Endothelial cell of umbilical vein (primary cell): ENCODE data around the gene SETBP1. TPM values are rescaled to one million over a fixed set of nuclear protein-coding genes. Genes with fewer than 3 reads are reported as not detected.

Experiments used
- BruUV-seq: library from RNA; stranded (reverse); fragments of 400-500 nt; replicated peaks from 2 replicates; lab custom pipeline; 2021; lab: Mats Ljungman, UMichigan
- CTCF ChIA-PET: fragments of 300-600, 350-600 bp; sonication (Branson Sonifier 250); formaldehyde crosslinking; loops from one replicate; lab custom pipeline; 2021; ENCODE audit warnings: antibody characterized with exemption, inconsistent platforms; lab: Charles Lee
- POLR2A ChIA-PET: fragments of 300-600, 350-600 bp; sonication (Branson Sonifier 250); formaldehyde crosslinking; loops from one replicate; lab custom pipeline; 2021; ENCODE audit warnings: antibody characterized with exemption, inconsistent platforms; lab: Charles Lee
- DNase-seq: peaks from one replicate; pipeline ENCODE4 v3.0.0-alpha.2; 2011; ENCODE audit warnings: low read depth, low spot score
- FAIRE-seq: peaks from 2 replicates; lab custom pipeline; 2011; peaks lifted over from hg19 to GRCh38; lab: Jason Lieb, UNC
- H2AFZ ChIP-seq: 2 replicates; pipeline ENCODE4 v1.6.0; 2012; ENCODE audit warnings: low read depth, low read length, control low read depth, inconsistent platforms
- H3K27ac ChIP-seq: 2 replicates; pipeline ENCODE4 v1.5.1; 2011; ENCODE audit warnings: low read depth, mild to moderate bottlenecking, control low read depth, low read length, moderate library complexity; ENCODE audit not compliant: insufficient read depth
- H3K27me3 ChIP-seq, 2 experiments: 2 replicates each; pipeline versions ENCODE4 v1.6.0 to v1.6.1; 2011; ENCODE audit warnings: low read length in 2 of 2, mixed read lengths in 1 of 2; ENCODE audit not compliant: control insufficient read depth in 2 of 2, insufficient read depth in 2 of 2
- H3K36me3 ChIP-seq, 2 experiments: 2 replicates in 1 of 2; 3 replicates in 1 of 2; pipeline ENCODE4 v1.5.1; 2011; ENCODE audit warnings: low read length in 2 of 2, mild to moderate bottlenecking in 1 of 2, moderate library complexity in 1 of 2; ENCODE audit not compliant: control insufficient read depth in 2 of 2, insufficient read depth in 2 of 2; ENCODE audit errors: extremely low read depth in 1 of 2
- H3K4me1 ChIP-seq: 3 replicates; pipeline ENCODE4 v1.5.1; 2011; ENCODE audit warnings: mild to moderate bottlenecking, low read length; ENCODE audit not compliant: control insufficient read depth, insufficient read depth; ENCODE audit errors: extremely low read depth
- H3K4me2 ChIP-seq: 2 replicates; pipeline ENCODE4 v1.6.1; 2011; ENCODE audit warnings: low read length, control low read depth, mixed read lengths; ENCODE audit not compliant: insufficient read depth
- H3K4me3 ChIP-seq, 3 experiments: fragments of 200-600 bp in 1 of 3; sonication (generic), shearing (Covaris generic) in 1 of 3; replicated peaks in 1 of 3; 2 replicates each; pipeline ENCODE4 v1.5.1; 2011 to 2016; ENCODE audit warnings: control low read depth in 3 of 3, low read length in 3 of 3, mild to moderate bottlenecking in 2 of 3, inconsistent platforms in 1 of 3, low read depth in 1 of 3, moderate library complexity in 1 of 3; ENCODE audit not compliant: insufficient read depth in 1 of 3
- H3K79me2 ChIP-seq: 2 replicates; pipeline ENCODE4 v1.6.0; 2012; ENCODE audit warnings: low read length, inconsistent platforms; ENCODE audit not compliant: control insufficient read depth, insufficient read depth
- H3K9ac ChIP-seq: replicated peaks from 2 replicates; pipeline ENCODE3; 2011; ENCODE audit warnings: low read length, control low read depth; ENCODE audit not compliant: insufficient read depth; ENCODE audit errors: extremely low read depth
- H3K9me1 ChIP-seq: replicated peaks from 3 replicates; pipeline ENCODE4 v1.6.0; 2011; ENCODE audit warnings: mild to moderate bottlenecking, low read length; ENCODE audit not compliant: control insufficient read depth, insufficient read depth; ENCODE audit errors: extremely low read depth
- H3K9me3 ChIP-seq: replicated peaks from 2 replicates; pipeline ENCODE4 v1.5.1; 2012; ENCODE audit warnings: low read length, inconsistent platforms; ENCODE audit not compliant: control insufficient read depth, insufficient read depth
- H4K20me1 ChIP-seq: replicated peaks from 2 replicates; pipeline ENCODE3; 2011; ENCODE audit warnings: mild to moderate bottlenecking, low read length; ENCODE audit not compliant: control insufficient read depth, insufficient read depth; ENCODE audit errors: extremely low read depth
- EZH2 ChIP-seq: IDR thresholded peaks from 2 replicates; pipeline ENCODE4 v1.6.1; 2012; ENCODE audit warnings: borderline replicate concordance, low read depth, mild to moderate bottlenecking, moderate library complexity, low read length, inconsistent platforms; ENCODE audit not compliant: severe bottlenecking
- FOS ChIP-seq: IDR thresholded peaks from 2 replicates; pipeline ENCODE4 v1.6.1; 2011; ENCODE audit warnings: mild to moderate bottlenecking, low read length, moderate library complexity, borderline replicate concordance; ENCODE audit not compliant: insufficient read depth
- GATA2 ChIP-seq: IDR thresholded peaks from 2 replicates; pipeline ENCODE4 v1.7.0; 2011; ENCODE audit warnings: low read depth, mild to moderate bottlenecking, moderate library complexity, mixed read lengths, low read length; ENCODE audit not compliant: insufficient read length, insufficient read depth
- JUN ChIP-seq: IDR thresholded peaks from 2 replicates; pipeline ENCODE4 v1.6.1; 2011; ENCODE audit warnings: borderline replicate concordance, low read depth; ENCODE audit not compliant: insufficient read length, insufficient read depth
- MYC ChIP-seq: IDR thresholded peaks from one replicate; pipeline ENCODE4 v1.6.1; 2011; ENCODE audit warnings: mild to moderate bottlenecking, low read depth, low read length
- POLR2A ChIP-seq: IDR thresholded peaks from 2 replicates; pipeline ENCODE4 v1.6.1; 2012; ENCODE audit warnings: low read depth, mild to moderate bottlenecking, control low read depth, low read length
- POLR2AphosphoS5 ChIP-seq: IDR thresholded peaks from 2 replicates; pipeline ENCODE4 v1.6.1; 2012; ENCODE audit warnings: low read depth, mild to moderate bottlenecking, control low read depth, low read length, moderate library complexity; ENCODE audit not compliant: insufficient read depth
- dilution Hi-C: fragments of 300-500 bp; cut with MboI; formaldehyde crosslinking; loops from one replicate; pipeline ENCODE4 v1.15.0; 2019; ENCODE audit warnings: low sequenced_read_pairs; ENCODE audit not compliant: extremely low pct_ligation_motif_present
- intact Hi-C: fragments of 100-400 bp; cut with micrococcal nuclease; formaldehyde crosslinking; loops from one replicate; pipeline ENCODE4 v1.10.0; 2022
- polyA plus RNA-seq, 4 experiments: library from polyadenylated mRNA; depleted of rRNA in 3 of 4; stranded (reverse) in 3 of 4; unstranded in 1 of 4; fragments of >200 nt; gene quantifications; 2 replicates each; pipeline versions ENCODE4 v1.2.1 to v1.2.3, GENCODE V29; 2011 to 2012; ENCODE audit warnings: missing spikeins in 1 of 4
- total RNA-seq: library from RNA; stranded (reverse); gene quantifications from 2 replicates; pipeline ENCODE4 v1.2.3, GENCODE V29; 2021
- TF ChIP-seq, protein P1 (sequence below), 2 donors: IDR thresholded peaks; 1 replicate in 1 of 2; 2 replicates in 1 of 2; pipeline ENCODE4 v1.5.1; 2011; ENCODE audit warnings: low read length in 2 of 2, mild to moderate bottlenecking in 2 of 2, moderate library complexity in 2 of 2, control low read depth in 1 of 2, inconsistent platforms in 1 of 2, low read depth in 1 of 2; ENCODE audit not compliant: insufficient read depth in 1 of 2; ENCODE audit errors: extremely low read depth in 1 of 2
- TF ChIP-seq, protein P2 (sequence below): IDR thresholded peaks from 2 replicates; pipeline ENCODE4 v1.6.1; 2011; ENCODE audit not compliant: insufficient read depth, insufficient read length

The SETBP1 gene
- total and polyA plus RNA-seq, 2 donors (not counting 3 experiments of a cell fraction or from before 2014, with no cell fraction given) = 0.76 to 3.1 TPM

DNA sequence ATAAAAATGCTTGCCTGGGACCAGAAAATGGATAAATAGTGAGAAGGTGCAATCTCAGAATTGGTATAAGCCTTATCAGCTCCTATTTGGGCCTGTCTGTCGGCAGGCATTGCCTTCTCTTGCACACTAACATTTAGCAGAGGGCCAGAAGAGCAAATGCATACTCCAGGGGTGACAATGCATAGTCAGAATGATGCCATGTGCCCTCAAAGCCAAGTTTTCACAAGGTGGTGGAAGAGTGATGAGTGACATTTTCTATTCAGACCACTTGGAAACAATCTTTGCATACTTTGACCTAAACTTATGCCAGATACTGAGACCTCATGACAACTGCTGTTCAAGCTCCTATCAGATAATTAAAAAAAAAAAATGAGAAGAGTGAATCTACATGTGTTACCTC, 276.3 kb downstream of the SETBP1 start:
- Histone ChIP-seq H3K4me1 (no peaks in the 10 kb centered on the region), H3K79me2 (no peaks in the 10 kb centered on the region), H3K4me2 (no peak overlapping the region), H4K20me1 (no peaks in the 10 kb centered on the region), H2AFZ (no peak overlapping the region), H3K4me3 (no peak overlapping the region), H3K27ac (no peak overlapping the region), H3K9ac (no peak overlapping the region), H3K9me3 (no peaks in the 10 kb centered on the region), H3K27me3 (no peaks in the 10 kb centered on the region), H3K36me3 (no peaks in the 10 kb centered on the region), H3K9me1 (no peaks in the 10 kb centered on the region)
- BruUV-seq = no TSS peak
- intact Hi-C loops (no loop called here), dilution Hi-C loops (no loop called here)
- TF ChIP-seq, protein P1, sequence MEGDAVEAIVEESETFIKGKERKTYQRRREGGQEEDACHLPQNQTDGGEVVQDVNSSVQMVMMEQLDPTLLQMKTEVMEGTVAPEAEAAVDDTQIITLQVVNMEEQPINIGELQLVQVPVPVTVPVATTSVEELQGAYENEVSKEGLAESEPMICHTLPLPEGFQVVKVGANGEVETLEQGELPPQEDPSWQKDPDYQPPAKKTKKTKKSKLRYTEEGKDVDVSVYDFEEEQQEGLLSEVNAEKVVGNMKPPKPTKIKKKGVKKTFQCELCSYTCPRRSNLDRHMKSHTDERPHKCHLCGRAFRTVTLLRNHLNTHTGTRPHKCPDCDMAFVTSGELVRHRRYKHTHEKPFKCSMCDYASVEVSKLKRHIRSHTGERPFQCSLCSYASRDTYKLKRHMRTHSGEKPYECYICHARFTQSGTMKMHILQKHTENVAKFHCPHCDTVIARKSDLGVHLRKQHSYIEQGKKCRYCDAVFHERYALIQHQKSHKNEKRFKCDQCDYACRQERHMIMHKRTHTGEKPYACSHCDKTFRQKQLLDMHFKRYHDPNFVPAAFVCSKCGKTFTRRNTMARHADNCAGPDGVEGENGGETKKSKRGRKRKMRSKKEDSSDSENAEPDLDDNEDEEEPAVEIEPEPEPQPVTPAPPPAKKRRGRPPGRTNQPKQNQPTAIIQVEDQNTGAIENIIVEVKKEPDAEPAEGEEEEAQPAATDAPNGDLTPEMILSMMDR (IDR thresholded peaks at IDR 0.05; ENCODE audit: extremely low read depth in 1 of 2, insufficient read depth in 1 of 2, low read depth in 1 of 2, low read length in 2 of 2) = no peak
- TF ChIP-seq, protein P2, sequence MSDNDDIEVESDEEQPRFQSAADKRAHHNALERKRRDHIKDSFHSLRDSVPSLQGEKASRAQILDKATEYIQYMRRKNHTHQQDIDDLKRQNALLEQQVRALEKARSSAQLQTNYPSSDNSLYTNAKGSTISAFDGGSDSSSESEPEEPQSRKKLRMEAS = no peak
- DNase-seq (no peak), FAIRE-seq (no peak)
- ChIA-PET CTCF (no interaction called here), POLR2A (no interaction called here)

DNA sequence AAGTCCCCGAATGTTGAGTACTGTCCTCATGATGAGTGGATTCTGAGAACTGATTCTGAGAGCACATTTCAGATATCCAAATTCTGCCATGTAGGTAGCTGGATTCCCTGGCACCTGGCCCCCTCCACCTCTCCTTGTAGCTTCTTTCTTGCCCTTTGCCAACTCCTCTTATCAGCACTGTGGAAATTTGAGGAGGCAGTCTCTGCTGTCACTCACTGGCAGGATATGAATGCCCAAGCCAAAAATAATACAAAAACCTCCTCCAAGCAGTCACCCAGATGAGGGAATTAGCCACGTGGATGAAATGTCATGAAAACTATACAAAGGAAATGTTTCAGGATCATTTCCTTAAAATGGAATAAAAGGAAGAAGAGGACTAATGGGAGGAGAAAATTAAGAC, 276.8 kb downstream of the SETBP1 start:
- no TSS peak for BruUV-seq
- Histone ChIP-seq H3K4me3 (no peak overlapping the region), H3K9ac (no peak overlapping the region), H3K27ac (no peak overlapping the region), H3K27me3 (no peaks in the 10 kb centered on the region), H3K4me2 (no peak overlapping the region), H3K9me3 (no peaks in the 10 kb centered on the region), H3K36me3 (no peaks in the 10 kb centered on the region), H2AFZ (no peak overlapping the region), H4K20me1 (no peaks in the 10 kb centered on the region), H3K9me1 (no peaks in the 10 kb centered on the region), H3K79me2 (no peaks in the 10 kb centered on the region), H3K4me1 (no peaks in the 10 kb centered on the region)
- intact Hi-C loops = no loop called here
- TF ChIP-seq, protein P2 = no peak
- TF ChIP-seq, protein P1 (IDR thresholded peaks at IDR 0.05; ENCODE audit: extremely low read depth in 1 of 2, insufficient read depth in 1 of 2, low read depth in 1 of 2, low read length in 2 of 2) = no peak
- TF ChIP-seq GATA2 (no peak), POLR2AphosphoS5 (no peak), MYC (no peak), EZH2 (no peak), FOS (no peak), JUN (no peak), POLR2A (no peak)
- CTCF ChIA-PET = no interaction called here
- POLR2A ChIA-PET = no interaction called here
- dilution Hi-C loops = no loop called here
- FAIRE-seq = no peak
- DNase-seq = peak; percentile 15
